ENCODE data around the gene CACNA2D3. TPM values are rescaled to one million over a fixed set of nuclear protein-coding genes. Genes with fewer than 3 reads are reported as not detected.

CACNA2D3 gene
- total RNA-seq, 2 experiments from 2014 or later = not detected

GRCh38 chr3:54243960-54244682 lies 121.8 kb downstream of the CACNA2D3 start:
- ChIA-PET CTCF (no interaction called here), POLR2A (no interaction called here)
- intact Hi-C loops (cut with micrococcal nuclease) = no loop called here
- H3K36me3 Mint-ChIP-seq = no peaks in the 10 kb centered on the region
- peaks cover 2% of the 10 kb centered on the region for H3K9me3 Mint-ChIP-seq
- H3K27me3 Mint-ChIP-seq = no peaks in the 10 kb centered on the region
- H3K4me1 Mint-ChIP-seq (ENCODE audit: low read depth) = no peaks in the 10 kb centered on the region
- H3K27ac Mint-ChIP-seq = no peak overlapping the region
- no peak for DNase-seq
- no peak overlapping the region for H3K4me3 Mint-ChIP-seq

GRCh38 chr3:54251705-54252104 lies 129.4 kb downstream of the CACNA2D3 start:
- no peak overlapping the region for H3K27ac Mint-ChIP-seq
- H3K4me1 Mint-ChIP-seq (ENCODE audit: low read depth) = no peaks in the 10 kb centered on the region
- DNase-seq = no peak
- intact Hi-C loops (cut with micrococcal nuclease) = no loop called here
- no peaks in the 10 kb centered on the region for H3K27me3 Mint-ChIP-seq
- no peaks in the 10 kb centered on the region for H3K36me3 Mint-ChIP-seq
- H3K4me3 Mint-ChIP-seq = no peak overlapping the region
- POLR2A ChIA-PET = no interaction called here
- H3K9me3 Mint-ChIP-seq = peaks cover 2% of the 10 kb centered on the region
- CTCF ChIA-PET = no interaction called here

DNA sequence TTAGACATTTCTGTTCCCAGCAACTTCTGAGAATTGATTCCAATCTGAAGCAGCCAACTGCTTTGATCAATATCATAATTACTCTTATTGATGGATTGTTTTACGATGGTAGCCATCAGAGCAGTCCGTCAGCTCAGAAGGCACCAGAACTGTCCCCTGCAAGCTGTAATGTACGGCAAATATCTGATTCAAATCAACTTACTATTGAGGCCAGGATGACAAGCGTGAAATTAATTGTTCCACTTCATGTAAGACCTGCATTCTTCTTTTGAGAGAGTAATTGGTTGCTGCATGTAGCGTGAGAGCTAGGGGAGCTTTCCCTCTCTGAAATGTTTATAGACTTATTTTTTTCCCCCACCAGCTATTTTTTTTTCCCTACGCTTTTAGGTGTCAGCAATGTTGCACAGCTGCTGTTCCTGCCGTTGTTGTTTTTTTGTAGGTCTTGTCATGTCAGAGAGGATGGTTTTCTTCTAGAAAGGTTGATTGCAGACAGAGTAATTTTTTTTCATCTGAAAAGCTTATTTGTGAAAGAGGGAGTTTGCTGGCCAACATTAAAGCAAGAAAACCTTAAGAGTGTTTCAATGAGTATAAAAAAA lies 134.9 kb downstream of the CACNA2D3 start:
- CTCF ChIA-PET = no interaction called here
- POLR2A ChIA-PET = no interaction called here

GRCh38 chr3:54259636-54260035 lies 137.3 kb downstream of the CACNA2D3 start:
- DNase-seq = no peak
- peaks cover 2% of the 10 kb centered on the region for H3K27me3 Mint-ChIP-seq
- intact Hi-C loops (cut with micrococcal nuclease) = no loop called here
- CTCF ChIA-PET = no interaction called here
- no peaks in the 10 kb centered on the region for H3K9me3 Mint-ChIP-seq
- no peak overlapping the region for H3K4me3 Mint-ChIP-seq
- no peaks in the 10 kb centered on the region for H3K36me3 Mint-ChIP-seq
- no peaks in the 10 kb centered on the region for H3K4me1 Mint-ChIP-seq (ENCODE audit: low read depth)
- H3K27ac Mint-ChIP-seq = no peak overlapping the region
- POLR2A ChIA-PET = no interaction called here

More for the DNA sequence above, 134.9 kb downstream of the CACNA2D3 start:
- intact Hi-C loops (cut with micrococcal nuclease) = no loop called here
- H3K4me3 Mint-ChIP-seq = no peak overlapping the region
- H3K4me1 Mint-ChIP-seq (ENCODE audit: low read depth) = no peaks in the 10 kb centered on the region
- no peaks in the 10 kb centered on the region for H3K36me3 Mint-ChIP-seq
- H3K9me3 Mint-ChIP-seq = no peaks in the 10 kb centered on the region
- no peak for DNase-seq
- no peak overlapping the region for H3K27ac Mint-ChIP-seq
- no peaks in the 10 kb centered on the region for H3K27me3 Mint-ChIP-seq

- Mint-ChIP-seq H3K27me3 (peaks cover 2% of the 10 kb centered on the region), H3K36me3 (no peaks in the 10 kb centered on the region), H3K4me1 (ENCODE audit: low read depth) (no peaks in the 10 kb centered on the region), H3K4me3 (no peak overlapping the region), H3K9me3 (no peaks in the 10 kb centered on the region), H3K27ac (no peak overlapping the region)
- POLR2A ChIA-PET = no interaction called here
- DNase-seq = no peak
- CTCF ChIA-PET = no interaction called here
- intact Hi-C loops (cut with micrococcal nuclease) = no loop called here
These were observed 138.8 kb downstream of the CACNA2D3 start for GRCh38 chr3:54261141-54261540.

DNA sequence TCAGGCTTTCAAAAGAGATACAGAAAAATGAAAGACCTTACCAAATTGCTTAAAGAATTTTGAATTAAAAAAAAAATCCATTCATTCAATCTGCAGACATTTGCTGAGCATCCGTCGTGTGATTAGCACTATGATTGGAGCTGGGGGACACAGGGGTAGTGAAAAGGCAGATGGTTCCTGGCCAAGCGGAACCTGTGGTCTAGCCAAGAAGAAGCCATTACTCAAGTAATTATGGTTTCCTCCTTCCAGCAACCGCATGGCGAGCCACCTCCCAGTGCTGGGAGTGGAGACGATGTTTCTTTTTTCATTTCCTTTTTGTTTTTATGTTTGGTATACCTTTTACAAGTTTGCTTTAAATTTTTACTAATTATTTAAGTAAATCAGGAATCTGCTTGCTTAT lies 140.2 kb downstream of the CACNA2D3 start:
- Mint-ChIP-seq H3K36me3 (no peaks in the 10 kb centered on the region), H3K4me3 (no peak overlapping the region), H3K9me3 (no peaks in the 10 kb centered on the region), H3K27ac (no peak overlapping the region), H3K27me3 (peaks cover 2% of the 10 kb centered on the region), H3K4me1 (ENCODE audit: low read depth) (no peaks in the 10 kb centered on the region)
- ChIA-PET POLR2A (no interaction called here), CTCF (no interaction called here)
- DNase-seq = no peak
- intact Hi-C loops (cut with micrococcal nuclease) = no loop called here

- CTCF ChIA-PET = no interaction called here
These were observed 140.6 kb downstream of the CACNA2D3 start for GRCh38 chr3:54262946-54263345.

DNA sequence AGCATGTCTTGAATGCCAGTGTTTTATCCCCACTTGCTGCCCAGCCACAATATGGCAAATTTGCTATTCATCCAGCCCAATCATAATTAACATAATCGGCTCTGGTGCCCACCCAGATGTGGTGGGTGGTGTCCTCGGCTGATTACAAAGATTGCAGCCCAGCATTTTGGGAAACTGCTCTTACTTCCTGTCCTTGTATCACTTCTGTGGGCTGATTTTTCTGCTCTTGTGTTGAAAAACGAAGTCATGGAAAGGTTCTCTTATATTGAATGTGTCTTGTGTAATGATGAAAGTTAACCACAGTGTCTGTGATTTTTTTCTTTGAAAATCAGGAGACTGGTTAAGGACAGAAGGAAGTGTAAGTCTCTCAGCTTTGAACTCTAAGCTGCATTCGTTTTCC lies 141.7 kb downstream of the CACNA2D3 start:
- no peak for DNase-seq
- intact Hi-C loops (cut with micrococcal nuclease) = no loop called here
- Mint-ChIP-seq H3K4me3 (no peak overlapping the region), H3K36me3 (no peaks in the 10 kb centered on the region), H3K4me1 (ENCODE audit: low read depth) (no peaks in the 10 kb centered on the region), H3K27me3 (peaks cover 2% of the 10 kb centered on the region), H3K27ac (no peak overlapping the region), H3K9me3 (no peaks in the 10 kb centered on the region)
- CTCF ChIA-PET = no interaction called here
- POLR2A ChIA-PET = no interaction called here

More at GRCh38 chr3:54262946-54263345, 140.6 kb downstream of the CACNA2D3 start:
- no peak overlapping the region for H3K4me3 Mint-ChIP-seq
- no peaks in the 10 kb centered on the region for H3K9me3 Mint-ChIP-seq
- POLR2A ChIA-PET = no interaction called here
- no peaks in the 10 kb centered on the region for H3K4me1 Mint-ChIP-seq (ENCODE audit: low read depth)
- no peaks in the 10 kb centered on the region for H3K36me3 Mint-ChIP-seq
- no peak for DNase-seq
- H3K27ac Mint-ChIP-seq = no peak overlapping the region
- peaks cover 2% of the 10 kb centered on the region for H3K27me3 Mint-ChIP-seq
- intact Hi-C loops (cut with micrococcal nuclease) = no loop called here

GRCh38 chr3:54270816-54271526 lies 148.6 kb downstream of the CACNA2D3 start:
- no peaks in the 10 kb centered on the region for H3K4me1 Mint-ChIP-seq (ENCODE audit: low read depth)
- no peak overlapping the region for H3K4me3 Mint-ChIP-seq
- intact Hi-C loops (cut with micrococcal nuclease) = no loop called here
- no peak for DNase-seq
- ChIA-PET POLR2A (no interaction called here), CTCF (no interaction called here)
- no peaks in the 10 kb centered on the region for H3K9me3 Mint-ChIP-seq
- H3K27ac Mint-ChIP-seq = no peak overlapping the region
- H3K27me3 Mint-ChIP-seq = no peaks in the 10 kb centered on the region
- H3K36me3 Mint-ChIP-seq = no peaks in the 10 kb centered on the region

- DNase-seq = no peak
- POLR2A ChIA-PET = no interaction called here
- Mint-ChIP-seq H3K4me3 (no peak overlapping the region), H3K4me1 (ENCODE audit: low read depth) (no peaks in the 10 kb centered on the region), H3K9me3 (peaks cover 5% of the 10 kb centered on the region), H3K36me3 (no peaks in the 10 kb centered on the region), H3K27ac (no peak overlapping the region), H3K27me3 (no peaks in the 10 kb centered on the region)
- CTCF ChIA-PET = no interaction called here
- intact Hi-C loops (cut with micrococcal nuclease) = no loop called here
These were observed 151.4 kb downstream of the CACNA2D3 start for GRCh38 chr3:54273791-54274190.

DNA sequence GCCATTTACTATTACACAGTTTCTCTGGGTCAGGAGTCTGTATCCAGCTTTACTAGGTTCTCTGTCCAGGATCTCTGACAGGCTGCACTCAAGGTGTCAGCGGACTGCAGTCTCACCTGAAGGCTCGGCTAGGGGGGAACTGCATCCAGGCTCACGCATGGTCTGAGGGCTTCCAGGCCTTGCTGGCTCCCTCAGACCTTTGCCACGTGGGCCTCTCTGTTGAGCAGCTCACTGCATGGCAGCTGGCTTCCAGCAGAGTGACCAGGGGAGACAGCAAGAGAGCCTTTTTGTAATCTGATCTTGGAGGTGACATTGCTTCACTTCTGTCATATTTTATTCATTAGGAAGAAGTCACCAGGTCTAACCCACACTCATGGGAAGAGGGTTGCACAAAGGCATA lies 152.3 kb downstream of the CACNA2D3 start:
- H3K36me3 Mint-ChIP-seq = no peaks in the 10 kb centered on the region
- no peak for DNase-seq
- no peaks in the 10 kb centered on the region for H3K4me1 Mint-ChIP-seq (ENCODE audit: low read depth)
- POLR2A ChIA-PET = no interaction called here
- H3K4me3 Mint-ChIP-seq = no peak overlapping the region
- H3K27me3 Mint-ChIP-seq = no peaks in the 10 kb centered on the region
- H3K27ac Mint-ChIP-seq = no peak overlapping the region
- CTCF ChIA-PET = no interaction called here
- H3K9me3 Mint-ChIP-seq = peaks cover 5% of the 10 kb centered on the region
- intact Hi-C loops (cut with micrococcal nuclease) = no loop called here

DNA sequence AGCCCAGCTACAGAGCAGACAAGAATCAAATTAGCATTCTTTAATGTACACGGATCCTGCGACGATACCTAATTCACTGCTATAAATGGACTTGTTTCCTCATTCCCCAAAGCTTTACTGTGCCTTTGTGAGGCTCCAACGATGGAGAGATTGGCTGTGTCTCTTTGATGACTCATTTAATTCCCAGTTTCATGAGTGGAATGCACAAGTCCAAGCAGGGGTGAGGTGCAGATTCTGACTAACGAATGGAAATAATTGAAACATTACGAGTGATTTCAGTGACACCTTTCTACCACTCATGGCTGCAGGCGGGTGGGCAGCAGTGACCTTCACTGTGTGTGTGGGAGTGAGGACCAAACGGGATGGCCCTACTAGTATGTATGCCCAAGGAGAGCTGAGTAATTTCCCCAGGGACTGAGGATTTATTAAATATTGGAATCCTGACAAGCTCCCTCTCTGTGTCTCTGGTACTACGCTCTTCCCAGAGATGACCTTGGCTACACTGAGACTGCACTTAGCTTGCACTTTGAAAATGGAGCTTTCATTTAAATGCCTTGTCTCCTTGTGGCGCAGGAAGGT lies 156.7 kb downstream of the CACNA2D3 start:
- Mint-ChIP-seq H3K36me3 (no peaks in the 10 kb centered on the region), H3K9me3 (peaks cover 5% of the 10 kb centered on the region), H3K4me1 (ENCODE audit: low read depth) (no peaks in the 10 kb centered on the region), H3K27me3 (peaks cover 7% of the 10 kb centered on the region), H3K27ac (no peak overlapping the region), H3K4me3 (no peak overlapping the region)
- POLR2A ChIA-PET = no interaction called here
- intact Hi-C loops (cut with micrococcal nuclease) = no loop called here
- no peak for DNase-seq
- CTCF ChIA-PET = no interaction called here

DNA sequence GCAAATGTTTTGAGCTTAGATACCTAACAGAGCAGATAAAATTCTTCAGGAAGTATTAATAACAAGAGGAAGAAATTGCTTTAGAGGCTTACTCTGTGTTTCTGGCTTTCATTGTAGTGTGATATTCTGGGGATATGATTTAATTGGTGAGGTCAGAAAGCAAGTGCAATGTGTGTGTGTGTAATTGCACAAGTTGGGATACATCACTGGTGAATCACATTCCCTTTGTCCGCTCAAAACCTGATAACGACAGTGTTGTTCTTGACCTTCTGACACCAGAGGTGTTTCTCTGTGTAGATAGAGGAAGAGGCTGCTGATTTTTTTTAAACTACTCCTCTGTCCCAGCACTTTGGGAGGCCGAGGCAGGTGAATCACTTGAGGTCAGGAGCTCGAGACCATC lies 161.1 kb downstream of the CACNA2D3 start:
- no peaks in the 10 kb centered on the region for H3K4me1 Mint-ChIP-seq (ENCODE audit: low read depth)
- intact Hi-C loops (cut with micrococcal nuclease) = no loop called here
- no peaks in the 10 kb centered on the region for H3K9me3 Mint-ChIP-seq
- ChIA-PET POLR2A (no interaction called here), CTCF (no interaction called here)
- no peak overlapping the region for H3K27ac Mint-ChIP-seq
- no peaks in the 10 kb centered on the region for H3K36me3 Mint-ChIP-seq
- H3K4me3 Mint-ChIP-seq = no peak overlapping the region
- DNase-seq = no peak
- peaks cover 7% of the 10 kb centered on the region for H3K27me3 Mint-ChIP-seq

Data from activated CD4-positive, alpha-beta memory T cell treated with anti-CD3 and anti-CD28 coated beads for 36 hours (primary cell).